GM12878 (cell line): ENCODE measurements around the gene ZNF652.

Experiments used
- CTCF ChIP-seq, 3 experiments: IDR thresholded peaks in 2 of 3; conservative IDR thresholded peaks in 1 of 3; 2 replicates each; pipeline ENCODE4 v1.5.1; 2011; ENCODE audit warnings: low read depth in 3 of 3, low read length in 3 of 3, mild to moderate bottlenecking in 3 of 3, control low read depth in 2 of 3, moderate library complexity in 2 of 3, inconsistent platforms in 1 of 3, mixed read lengths in 1 of 3; ENCODE audit not compliant: control insufficient read depth in 2 of 3, insufficient read depth in 1 of 3; ENCODE audit errors: extremely low read depth in 1 of 3
- EP300 ChIP-seq, 2 experiments: fragments of 150-350 bp in 1 of 2; IDR thresholded peaks; 2 replicates each; pipeline ENCODE4 v1.6.1; 2011 to 2012; ENCODE audit warnings: low read depth in 2 of 2, low read length in 2 of 2, borderline replicate concordance in 1 of 2, improper control_type of control experiment in 1 of 2, inconsistent platforms in 1 of 2; ENCODE audit not compliant: control insufficient read depth in 1 of 2
- HDAC6 ChIP-seq: fragments of 200-600 bp; sonication (generic); IDR thresholded peaks from one replicate; pipeline ENCODE4 v1.8.0; 2017; ENCODE audit warnings: antibody characterized with exemption; ENCODE audit not compliant: unreplicated experiment
- POU2F2 ChIP-seq: IDR thresholded peaks from 3 replicates; pipeline ENCODE4 v1.6.1; 2011; ENCODE audit warnings: low read depth, mild to moderate bottlenecking, low read length, borderline replicate concordance
- RBBP5 ChIP-seq: fragments of 200-600 bp; sonication (generic); conservative IDR thresholded peaks from 2 replicates; pipeline ENCODE4 v1.6.1; 2016
- TAF1 ChIP-seq: IDR thresholded peaks from 2 replicates; pipeline ENCODE4 v1.6.1; 2011; ENCODE audit warnings: mild to moderate bottlenecking, low read depth, low read length, borderline replicate concordance
- YY1 ChIP-seq: IDR thresholded peaks from 2 replicates; pipeline ENCODE4 v1.6.1; 2011; ENCODE audit warnings: low read depth, mild to moderate bottlenecking, low read length

DNA sequence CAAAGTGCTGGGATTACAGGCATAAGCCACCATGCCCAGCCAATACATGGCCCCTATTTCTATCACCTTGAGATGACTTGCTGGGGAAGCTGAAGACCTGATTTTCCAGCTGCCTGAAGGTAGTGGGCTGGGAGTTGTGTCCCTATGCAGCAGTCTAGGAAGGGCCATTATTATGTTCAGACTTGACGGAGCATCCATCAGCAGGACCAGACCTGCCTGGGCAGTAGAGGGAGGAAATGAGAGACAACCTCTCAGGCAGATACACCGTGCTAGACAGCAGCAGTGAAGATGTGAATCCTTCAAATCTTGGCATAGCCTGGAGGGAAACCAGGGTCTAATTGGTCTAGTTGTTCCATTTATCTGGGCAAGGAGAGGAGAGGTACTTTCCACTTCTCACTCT lies 95.8 kb downstream of the ZNF652 start:
- TF ChIP-seq TAF1 (no peak), HDAC6 (no peak), CTCF (IDR thresholded peaks at IDR 0.05 in 2 of 3, conservative IDR thresholded peaks at IDR 0.05 in 1 of 3; ENCODE audit: control insufficient read depth in 2 of 3, extremely low read depth in 1 of 3, insufficient read depth in 1 of 3, low read depth in 3 of 3, low read length in 3 of 3) (no peak), RBBP5 (no peak), EP300 (IDR thresholded peaks at IDR 0.05; ENCODE audit: borderline replicate concordance in 1 of 2, control insufficient read depth in 1 of 2, low read depth in 2 of 2, low read length in 2 of 2) (no peak), POU2F2 (no peak), YY1 (no peak)
